ENCODE results near the gene MDP1.

The MDP1 gene

DNA sequence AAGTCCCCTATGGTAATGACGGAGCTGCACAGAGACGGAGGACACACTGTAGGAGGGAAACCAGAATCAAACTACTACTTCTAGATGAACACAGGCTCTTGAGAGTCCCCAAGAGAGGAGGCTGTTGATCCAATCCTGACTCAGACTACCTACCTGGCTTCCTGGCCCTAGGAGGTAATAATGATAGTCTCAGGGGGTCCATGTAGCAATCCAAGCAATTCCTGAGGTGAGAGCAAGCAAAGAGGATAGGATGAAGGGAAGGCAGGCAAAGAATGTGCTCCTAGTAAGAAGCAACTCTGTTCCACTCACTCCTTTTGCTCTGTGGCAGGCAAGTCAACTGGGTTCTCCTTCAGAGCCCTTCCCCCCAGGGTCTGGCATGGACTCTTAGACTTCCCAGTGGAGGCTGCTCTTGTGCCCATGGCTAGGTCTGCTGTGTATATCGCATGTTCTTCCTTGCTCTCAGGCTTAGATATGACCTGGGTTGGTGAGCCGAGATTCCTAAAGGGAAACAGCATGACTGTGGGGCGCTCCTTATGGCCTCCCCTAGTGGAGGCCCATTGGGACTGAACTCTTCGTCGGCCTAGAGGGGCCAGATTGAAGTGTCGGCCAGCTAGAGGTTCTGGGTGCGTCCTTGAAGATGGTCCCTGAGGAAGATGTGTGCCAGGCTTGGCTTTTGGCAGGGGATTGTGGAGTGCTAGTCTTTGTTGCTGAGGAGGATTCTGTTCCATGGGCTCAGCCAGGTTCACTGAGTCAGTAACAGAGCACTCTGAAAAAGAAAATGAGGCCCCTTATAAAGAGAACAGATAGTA is 24.4 kb upstream of the MDP1 start:
- H3K4me3 ChIP-seq (ENCODE audit: low read depth, low read length), result no peak overlapping the region
- TF ChIP-seq, protein P1, sequence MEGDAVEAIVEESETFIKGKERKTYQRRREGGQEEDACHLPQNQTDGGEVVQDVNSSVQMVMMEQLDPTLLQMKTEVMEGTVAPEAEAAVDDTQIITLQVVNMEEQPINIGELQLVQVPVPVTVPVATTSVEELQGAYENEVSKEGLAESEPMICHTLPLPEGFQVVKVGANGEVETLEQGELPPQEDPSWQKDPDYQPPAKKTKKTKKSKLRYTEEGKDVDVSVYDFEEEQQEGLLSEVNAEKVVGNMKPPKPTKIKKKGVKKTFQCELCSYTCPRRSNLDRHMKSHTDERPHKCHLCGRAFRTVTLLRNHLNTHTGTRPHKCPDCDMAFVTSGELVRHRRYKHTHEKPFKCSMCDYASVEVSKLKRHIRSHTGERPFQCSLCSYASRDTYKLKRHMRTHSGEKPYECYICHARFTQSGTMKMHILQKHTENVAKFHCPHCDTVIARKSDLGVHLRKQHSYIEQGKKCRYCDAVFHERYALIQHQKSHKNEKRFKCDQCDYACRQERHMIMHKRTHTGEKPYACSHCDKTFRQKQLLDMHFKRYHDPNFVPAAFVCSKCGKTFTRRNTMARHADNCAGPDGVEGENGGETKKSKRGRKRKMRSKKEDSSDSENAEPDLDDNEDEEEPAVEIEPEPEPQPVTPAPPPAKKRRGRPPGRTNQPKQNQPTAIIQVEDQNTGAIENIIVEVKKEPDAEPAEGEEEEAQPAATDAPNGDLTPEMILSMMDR (IDR thresholded peaks at IDR 0.05; ENCODE audit: borderline replicate concordance, insufficient read depth, low read depth, low read length), result no peak

DNA sequence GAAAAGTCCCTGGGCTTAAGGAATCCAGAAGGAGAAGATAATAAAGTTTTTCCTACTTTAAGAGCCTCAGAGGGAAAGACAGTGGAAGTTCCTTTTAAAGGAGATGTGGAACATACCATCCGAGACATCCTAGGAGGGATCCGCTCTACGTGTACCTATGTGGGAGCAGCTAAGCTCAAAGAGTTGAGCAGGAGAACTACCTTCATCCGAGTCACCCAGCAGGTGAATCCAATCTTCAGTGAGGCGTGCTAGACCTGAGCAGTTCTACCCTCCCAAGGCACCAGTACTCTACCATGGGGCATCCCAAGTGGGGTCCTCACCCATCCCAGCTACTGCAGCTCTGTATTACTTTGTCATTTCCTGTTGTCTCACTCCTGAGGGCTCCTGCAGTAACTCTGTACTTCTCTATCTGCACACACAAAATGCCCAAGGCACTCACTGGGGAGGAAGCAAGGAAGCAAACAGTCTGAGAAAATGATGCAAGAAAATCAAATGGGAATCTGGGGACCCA is 22.7 kb upstream of the MDP1 start:
- H3K4me3 ChIP-seq (ENCODE audit: low read depth, low read length), result no peak overlapping the region
- TF ChIP-seq, protein P1 (IDR thresholded peaks at IDR 0.05; ENCODE audit: borderline replicate concordance, insufficient read depth, low read depth, low read length), result no peak

DNA sequence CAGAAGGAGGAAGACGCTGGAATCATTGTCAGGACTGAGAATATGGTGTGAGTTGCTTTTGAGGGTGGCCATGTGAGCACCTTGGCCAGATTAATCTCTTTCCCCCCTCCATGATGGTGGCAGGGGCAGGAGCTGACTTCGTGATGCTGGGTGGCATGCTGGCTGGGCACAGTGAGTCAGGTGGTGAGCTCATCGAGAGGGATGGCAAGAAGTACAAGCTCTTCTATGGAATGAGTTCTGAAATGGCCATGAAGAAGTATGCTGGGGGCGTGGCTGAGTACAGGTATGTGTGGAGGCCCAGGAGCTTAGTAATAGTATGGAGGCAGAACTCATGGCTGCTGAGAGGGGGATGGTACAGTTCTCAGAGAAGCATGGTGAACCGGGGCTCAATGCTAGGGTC is 22.3 kb upstream of the MDP1 start:
- TF ChIP-seq, protein P1 (IDR thresholded peaks at IDR 0.05; ENCODE audit: borderline replicate concordance, insufficient read depth, low read depth, low read length), result no peak
- no peak overlapping the region for H3K4me3 ChIP-seq (ENCODE audit: low read depth, low read length)

DNA sequence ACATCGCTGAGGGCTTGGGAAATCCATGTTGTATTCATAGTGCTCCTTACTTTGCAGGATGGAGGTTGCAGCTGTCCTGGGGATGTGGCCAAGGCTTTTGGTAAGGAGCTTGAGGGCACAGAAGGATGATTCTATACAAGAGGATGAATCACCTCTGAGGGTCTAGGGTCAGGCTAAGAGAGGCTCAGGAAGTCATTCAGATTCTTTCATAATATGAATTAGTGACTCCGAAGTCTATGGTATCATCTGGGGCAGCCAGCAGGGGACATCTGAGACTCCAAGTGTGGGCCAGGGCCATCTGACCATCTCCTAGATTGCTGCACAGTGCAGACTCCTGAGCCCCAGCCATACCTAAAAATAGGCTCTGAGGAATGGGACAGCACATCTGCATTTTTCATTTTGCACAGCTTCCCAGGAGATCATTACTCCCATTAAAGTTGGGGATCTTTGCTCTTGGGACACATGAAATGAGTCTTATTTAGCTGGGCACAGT is 21.6 kb upstream of the MDP1 start:
- H3K4me3 ChIP-seq (ENCODE audit: low read depth, low read length), result no peak overlapping the region
- TF ChIP-seq, protein P1 (IDR thresholded peaks at IDR 0.05; ENCODE audit: borderline replicate concordance, insufficient read depth, low read depth, low read length), result no peak

DNA sequence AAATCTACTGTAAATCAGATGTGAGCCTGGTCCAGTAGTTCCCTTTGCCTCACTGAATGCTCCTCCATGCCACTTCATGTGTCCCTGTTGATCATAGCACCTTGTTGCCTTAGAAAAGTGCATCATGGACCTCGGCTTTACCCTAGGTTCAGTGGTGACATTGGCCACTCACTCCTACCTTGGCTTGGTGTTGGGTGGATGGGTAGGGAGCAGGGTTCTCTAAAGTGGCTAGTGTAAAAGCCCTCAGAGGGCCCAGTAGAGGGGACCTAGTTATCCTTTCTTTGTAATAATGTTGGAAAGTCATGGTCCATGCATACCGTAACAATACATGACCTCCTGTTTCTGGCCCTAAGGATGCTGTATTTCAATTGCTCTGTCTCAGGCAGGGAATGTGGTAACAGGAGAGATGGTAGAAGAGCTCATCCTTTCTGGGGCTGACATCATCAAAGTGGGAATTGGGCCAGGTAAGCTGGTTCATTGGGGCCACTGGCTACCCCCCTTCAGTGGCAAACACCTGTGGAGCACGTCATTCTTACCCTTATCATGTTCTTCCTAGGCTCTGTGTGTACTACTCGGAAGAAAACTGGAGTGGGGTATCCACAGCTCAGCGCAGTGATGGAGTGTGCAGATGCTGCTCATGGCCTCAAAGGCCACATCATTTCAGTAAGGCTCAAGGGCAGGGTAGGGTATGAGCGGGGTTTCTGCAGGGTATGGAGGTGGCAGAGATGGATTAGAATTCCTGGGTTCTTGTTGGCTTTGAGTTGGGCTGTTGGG is 21.0 kb upstream of the MDP1 start:
- TF ChIP-seq, protein P1 (IDR thresholded peaks at IDR 0.05; ENCODE audit: borderline replicate concordance, insufficient read depth, low read depth, low read length), result no peak
- H3K4me3 ChIP-seq (ENCODE audit: low read depth, low read length), result no peak overlapping the region

DNA sequence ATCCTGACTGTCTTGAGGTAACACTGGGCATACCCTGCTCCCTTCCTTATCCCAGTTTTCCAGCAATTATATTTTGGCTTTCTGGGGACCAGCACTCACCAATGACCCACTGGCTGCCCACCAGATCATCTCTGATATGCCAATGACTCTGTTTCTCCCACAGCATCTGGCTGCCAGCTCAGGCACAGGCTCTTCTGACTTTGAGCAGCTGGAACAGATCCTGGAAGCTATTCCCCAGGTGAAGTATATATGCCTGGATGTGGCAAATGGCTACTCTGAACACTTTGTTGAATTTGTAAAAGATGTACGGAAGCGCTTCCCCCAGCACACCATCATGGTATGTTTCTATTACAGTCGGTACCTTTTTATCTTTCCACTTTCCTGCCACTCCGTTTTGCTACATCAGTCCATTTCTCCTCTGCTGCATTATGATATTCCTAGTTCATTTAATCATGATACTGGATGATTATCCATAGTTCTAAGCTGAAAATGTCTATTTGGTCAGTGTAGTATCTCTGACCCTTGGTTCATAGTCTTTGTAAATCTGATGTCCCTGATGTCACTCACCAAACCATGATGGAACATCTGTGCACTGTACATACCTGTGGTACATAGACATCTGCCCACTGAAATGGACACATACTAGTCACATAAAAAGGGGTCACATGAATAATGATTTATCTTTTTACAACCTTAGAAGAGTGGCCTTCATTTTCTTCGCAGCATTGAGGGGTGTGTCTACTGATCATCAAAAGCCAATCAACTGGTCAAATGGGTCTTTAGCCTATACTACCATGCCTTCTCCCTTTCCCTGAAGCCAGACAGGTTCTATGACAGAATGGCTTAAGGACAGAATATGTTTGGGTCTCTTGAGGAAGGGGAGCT is 20.2 kb upstream of the MDP1 start:
- H3K4me3 ChIP-seq (ENCODE audit: low read depth, low read length), result no peak overlapping the region
- TF ChIP-seq, protein P1 (IDR thresholded peaks at IDR 0.05; ENCODE audit: borderline replicate concordance, insufficient read depth, low read depth, low read length), result no peak
